Measurements from ENCODE around the gene DPY30.

The DPY30 gene

DNA sequence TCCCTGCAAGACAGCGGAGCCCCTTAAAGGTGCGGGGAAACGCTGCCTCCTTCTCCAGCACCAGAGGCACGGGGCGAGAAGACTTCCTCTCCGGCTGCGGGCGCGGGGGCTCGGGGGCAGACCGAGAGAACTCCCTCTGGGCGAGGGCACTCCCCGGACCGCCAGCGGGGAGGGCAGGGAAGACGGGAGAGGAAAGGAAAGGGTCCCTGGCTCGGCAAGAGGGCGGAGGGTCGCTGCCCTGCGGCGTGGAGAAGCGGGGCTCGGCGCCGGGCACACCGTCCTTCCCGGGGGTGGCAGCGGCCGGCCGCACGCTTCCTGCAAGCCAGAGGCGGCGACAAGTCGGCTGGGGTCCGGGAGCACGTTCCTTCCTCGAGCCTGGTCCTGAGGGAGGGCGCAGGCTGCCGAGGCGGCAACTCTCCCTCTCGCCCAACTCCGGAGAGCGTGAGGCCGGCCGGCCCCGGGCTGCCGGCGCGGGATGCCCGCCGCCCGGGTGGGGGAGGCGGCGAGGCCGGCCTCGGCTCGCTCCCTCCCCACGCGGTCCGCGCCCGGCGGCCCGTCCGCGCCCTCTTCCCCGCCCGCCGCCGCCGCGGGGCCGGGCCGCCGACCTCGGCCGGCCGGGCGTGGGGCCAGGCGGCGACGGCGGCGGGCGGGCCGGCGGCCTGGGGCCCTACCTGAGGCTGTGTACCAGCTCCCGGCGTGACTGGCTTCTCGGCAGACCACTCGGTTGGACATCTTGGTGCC lies 29.9 kb downstream of the DPY30 start:
- peak; percentile 15 to 39 (median 21) for DNase-seq

DNA sequence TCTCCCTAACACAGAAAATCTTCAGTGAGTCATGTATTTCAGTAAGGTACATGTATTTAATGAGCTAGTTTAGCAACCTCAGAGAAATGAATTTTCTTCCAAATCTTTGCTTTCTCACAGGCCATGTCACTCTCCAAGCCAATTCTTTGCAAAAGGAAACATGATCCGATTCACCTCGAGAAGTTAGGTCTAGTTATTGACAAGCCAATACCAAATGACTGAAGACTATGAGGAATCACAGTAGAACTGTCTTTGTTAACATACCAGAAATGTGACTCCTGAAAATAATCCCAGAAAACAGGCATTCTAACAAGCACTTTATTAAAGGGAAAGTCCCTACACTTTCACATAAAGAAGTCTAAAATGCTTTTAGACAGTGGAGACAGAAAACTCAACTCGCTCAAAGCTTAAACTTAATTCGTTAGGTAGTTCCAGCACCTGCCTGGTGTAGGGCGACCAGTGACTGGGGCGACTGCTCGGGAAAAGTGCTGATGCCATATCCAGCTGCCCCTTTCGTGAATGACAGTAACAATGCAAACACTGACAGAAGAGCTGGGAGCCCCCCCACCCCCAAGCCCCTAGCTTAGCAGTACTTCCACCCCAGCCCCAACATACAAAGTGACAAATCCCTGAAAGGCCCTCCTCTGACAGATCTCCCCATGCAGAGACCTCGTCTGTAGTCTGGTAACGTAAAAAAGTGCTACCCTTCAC lies 30.6 kb downstream of the DPY30 start:
- peak in 1 of 5 donors; percentile 14 for DNase-seq

DNA sequence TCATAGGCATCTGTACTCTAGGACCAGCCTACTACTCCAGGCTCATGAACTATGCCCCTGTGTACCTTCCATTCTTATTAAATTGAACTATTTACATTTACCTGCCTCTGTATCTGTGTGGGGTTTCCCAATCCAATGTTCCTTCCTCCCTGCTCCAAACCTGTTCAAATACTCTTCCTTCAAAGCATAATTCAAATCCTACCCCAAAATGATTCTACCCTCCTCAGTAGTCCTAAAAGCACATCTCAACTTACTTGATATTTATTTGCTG lies 32.5 kb downstream of the DPY30 start:
- DNase-seq, result no peak

DNA sequence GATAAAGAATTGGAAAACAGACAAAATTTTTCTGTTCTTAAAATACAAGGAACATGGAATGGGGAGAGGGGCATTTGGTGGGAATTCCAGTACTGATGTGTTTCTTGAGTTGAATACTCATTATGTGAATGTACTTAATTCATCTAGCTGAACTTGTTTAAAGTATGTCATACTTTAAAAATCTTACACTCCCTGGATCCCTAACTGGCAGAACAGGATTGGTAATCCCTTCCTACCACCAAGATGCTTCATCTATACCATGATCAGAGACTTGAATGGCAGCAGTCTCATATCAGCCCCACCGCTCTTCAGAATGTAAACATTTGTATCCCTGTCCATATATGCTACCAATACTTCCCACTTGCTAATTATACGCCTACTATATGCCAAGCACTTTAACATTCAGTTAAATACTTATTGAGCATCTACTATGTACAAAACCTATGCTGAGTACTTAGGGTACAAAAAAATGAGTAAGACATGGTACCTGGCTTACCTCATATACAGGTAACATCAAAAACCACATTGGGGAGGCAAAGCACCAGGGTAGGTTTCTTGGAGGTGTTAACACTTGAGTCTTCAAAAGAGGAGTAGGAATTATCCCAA lies 34.1 kb downstream of the DPY30 start:
- no peak for DNase-seq

DNA sequence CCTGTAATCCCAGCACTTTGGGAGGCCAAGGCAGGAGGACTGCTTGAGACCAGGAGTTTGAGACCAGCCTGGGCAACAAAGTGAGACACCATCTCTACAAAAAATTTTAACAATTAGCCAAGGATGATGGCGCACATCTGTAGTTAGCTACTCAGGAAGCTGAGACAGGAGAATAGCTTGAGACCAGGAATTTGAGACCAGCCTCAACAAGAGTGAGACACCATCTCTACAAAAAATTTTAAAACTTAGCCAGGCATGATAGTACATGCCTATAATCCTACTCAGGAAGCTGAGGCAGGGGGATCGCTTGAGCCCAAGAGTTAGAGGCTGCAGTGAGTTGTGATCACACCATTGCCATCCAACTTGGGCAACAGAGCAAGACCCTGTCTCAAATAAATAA lies 35.8 kb downstream of the DPY30 start:
- no peak for DNase-seq

DNA sequence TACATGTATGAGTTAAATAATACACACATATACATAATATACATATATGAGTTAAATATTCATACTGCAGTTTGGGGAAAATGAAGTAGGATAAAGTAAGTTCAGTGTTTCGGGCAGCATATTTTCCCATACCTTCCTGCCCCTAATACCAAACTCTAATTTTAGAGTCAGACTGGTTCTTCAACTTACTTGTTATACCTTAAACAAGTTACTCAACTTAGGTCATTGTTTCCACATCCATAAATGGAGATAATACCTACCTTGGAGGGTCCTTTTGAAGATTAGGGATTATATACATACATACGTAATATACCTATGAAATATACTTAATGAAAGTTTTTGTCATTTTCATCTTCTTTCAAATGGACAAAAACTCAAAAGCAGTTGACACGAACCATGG lies 37.2 kb downstream of the DPY30 start:
- DNase-seq, result no peak

DNA sequence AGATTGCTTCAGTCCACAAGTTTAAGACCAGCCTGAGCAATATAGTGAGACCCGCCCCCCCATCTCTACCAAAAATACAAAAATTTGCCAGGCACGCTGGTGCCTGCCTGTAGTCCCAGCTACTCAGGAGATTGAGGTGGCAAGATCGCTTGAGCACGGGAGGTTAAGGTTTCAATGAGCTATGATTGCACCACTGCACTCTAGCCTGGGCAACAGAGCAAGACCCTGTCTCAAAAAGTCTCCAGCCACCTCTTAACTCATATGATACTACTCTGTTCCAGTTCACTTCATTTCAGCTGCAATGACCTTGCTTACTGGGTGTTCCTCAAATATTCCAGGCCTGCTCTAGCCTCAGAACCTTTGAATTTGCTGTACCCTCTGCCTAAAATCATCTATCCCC lies 40.2 kb downstream of the DPY30 start:
- no peak for DNase-seq

DNA sequence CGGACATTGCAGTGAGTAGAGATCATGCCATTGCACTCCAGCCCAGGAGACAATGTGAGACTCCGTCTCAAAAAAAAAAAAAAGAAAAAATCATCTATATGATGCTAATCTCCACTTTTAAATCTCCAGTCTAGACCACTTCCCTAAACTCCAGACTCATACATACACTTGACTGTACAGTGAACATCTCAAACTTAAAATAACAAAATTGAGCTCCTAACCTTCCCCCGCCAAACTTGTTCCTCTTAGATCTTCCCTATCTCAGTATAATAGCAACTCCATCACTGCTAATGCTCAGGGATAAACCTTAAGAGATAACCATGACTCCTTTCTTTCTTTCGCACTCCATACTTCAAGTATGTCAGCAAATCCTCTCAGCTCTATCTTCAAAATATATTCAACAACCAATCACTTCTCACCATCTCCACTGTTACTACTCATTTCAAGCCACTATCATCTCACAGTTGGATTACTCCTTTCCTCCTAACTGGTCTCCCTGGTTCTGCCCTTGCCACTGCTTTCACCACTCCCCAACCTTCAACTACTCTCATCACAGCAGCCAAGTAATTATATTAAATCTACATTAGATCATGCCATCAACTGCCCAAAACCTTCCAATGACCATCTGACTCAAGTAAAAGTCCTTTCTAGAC lies 40.7 kb downstream of the DPY30 start:
- no peak for DNase-seq

DNA sequence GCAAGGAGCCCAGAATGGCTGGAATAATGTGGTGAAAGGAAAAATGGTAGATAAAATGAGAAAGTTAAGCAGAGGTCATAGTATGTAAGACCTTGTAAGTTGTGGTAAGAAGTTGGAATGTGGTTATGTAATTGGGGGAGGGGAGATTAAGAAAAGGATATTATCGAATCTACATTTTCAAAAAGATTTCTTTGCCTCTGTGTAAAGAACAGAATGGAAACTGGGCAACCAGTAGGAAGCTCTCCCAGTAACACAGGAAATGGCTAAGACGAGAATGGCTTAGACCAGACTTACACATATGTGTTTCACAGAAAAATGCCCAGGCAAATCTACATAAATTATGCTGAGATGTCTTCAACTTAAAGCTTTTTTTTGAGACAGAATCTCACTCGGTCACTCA lies 42.0 kb downstream of the DPY30 start:
- peak in 1 of 5 donors; percentile 23 for DNase-seq

DNA sequence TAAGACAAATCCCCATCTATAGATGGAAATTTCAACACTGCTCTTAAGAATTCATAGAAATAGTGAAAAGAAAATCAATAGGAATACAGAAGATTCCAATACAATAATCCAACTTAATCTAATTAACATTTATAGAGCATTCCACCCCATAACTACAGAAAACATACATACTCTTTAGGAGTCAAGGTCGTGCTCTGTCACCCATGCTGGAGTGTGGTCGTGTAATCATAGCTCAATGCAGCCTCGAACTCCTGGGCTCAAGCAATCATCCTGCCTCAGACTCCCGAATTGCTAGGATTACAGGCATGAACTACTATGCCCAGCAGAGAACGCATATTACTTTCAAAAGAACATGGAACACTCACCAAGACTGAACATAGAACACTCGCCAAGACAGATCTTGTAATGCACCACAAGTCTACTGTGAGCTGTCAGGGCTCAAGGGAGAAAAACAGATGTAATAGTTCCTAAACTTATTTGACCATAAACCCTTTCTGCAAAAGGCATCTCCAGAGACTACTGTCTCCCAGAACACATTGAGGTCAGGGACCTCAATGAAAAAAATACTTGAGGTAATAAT lies 42.9 kb downstream of the DPY30 start:
- DNase-seq, result no peak

DNA sequence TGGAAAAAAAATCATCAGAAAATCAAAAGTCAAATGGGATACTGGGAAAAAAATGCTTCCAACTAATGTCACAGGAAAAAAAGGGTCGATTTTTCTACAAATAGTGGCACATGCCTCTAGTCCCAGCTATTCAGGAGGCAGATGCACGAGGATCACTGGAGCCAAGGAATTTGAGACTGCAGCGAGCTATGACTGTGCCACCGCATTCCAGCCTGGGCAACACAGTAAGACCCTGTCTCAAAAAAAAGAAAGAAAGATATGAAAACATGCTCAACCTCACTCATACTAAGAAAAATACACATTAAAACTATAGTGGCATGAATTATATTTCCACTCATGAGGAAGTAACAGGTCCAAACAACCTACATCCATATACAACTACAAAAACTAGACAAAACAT lies 46.7 kb downstream of the DPY30 start:
- DNase-seq, result no peak

DNA sequence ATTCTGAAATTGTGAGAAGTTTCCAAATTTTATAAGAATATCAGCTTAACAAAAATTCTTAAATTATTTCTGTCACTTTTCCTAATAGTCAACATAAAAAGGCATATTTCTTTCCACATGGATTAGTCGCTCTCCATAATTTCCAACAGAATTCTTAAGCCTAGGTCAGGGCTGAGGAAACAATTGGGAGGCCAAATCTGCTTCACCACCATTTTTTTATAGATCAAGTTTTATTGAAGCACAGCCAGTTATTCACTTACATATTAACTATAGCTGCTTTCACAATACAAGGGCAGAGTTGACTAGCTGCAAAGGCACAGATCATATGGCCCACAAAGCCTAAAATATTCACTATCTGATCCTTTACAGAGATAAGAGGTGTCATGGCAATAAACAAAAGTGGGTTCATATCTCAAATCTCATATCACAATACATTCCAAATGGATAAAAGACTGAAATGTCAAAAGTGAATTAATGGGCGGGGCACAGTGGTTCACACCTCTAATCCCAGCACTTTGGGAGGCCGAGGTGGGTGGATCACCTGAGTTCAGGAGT lies 47.5 kb downstream of the DPY30 start:
- DNase-seq, result no peak

DNA sequence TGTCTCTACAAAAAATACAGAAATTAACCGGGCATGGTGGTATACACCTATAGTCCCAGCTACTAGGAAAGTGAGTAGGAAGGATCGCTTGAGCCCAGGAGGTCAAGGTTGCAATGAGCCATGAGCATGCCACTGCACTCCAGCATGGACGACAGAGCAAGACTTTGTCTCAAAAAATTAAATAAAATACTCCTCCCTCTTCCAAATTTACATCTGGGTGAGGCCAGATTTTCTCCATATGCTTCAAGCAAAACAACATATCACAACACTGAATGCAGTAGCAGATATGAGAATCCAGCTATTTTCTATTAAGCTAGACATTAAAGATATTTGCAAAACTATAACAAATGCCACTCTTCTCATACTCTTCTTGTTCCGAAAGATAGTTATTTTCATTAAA lies 49.7 kb downstream of the DPY30 start:
- DNase-seq, result no peak

DNA sequence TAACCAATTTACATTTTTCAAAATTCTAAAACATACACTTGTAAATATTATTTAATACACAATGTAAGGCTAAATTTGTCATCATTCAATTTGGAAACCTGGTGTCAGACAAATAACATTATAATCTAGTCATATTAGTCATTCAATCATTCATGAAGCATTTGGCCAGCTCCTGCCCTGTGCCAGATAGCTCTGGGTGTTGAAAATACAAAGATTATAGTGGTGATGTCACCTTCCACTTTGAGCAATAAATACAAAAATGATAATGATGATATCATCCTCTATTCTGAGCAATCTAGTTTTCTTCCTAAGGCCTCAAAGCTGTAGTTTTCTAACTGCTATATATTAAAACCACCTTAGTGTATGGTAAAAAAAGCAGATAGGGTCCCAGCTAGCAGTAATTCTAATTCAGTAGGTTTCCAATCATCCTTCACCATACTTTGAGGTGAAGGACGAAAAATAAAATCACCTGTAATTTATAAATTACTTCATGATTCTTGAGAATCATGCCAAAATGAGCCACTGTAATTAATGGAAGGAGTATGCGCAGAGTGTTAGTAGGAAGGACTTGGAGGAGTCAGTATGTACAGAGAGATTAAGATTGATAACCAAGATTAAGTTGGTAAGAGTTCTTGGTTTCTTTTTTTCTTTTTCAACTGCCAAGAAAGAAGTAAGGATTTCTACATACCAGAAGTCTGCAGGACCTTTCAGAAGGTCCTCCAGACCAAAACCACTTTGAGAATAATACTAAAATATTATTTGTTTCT lies 52.0 kb downstream of the DPY30 start:
- DNase-seq, result no peak

DNA sequence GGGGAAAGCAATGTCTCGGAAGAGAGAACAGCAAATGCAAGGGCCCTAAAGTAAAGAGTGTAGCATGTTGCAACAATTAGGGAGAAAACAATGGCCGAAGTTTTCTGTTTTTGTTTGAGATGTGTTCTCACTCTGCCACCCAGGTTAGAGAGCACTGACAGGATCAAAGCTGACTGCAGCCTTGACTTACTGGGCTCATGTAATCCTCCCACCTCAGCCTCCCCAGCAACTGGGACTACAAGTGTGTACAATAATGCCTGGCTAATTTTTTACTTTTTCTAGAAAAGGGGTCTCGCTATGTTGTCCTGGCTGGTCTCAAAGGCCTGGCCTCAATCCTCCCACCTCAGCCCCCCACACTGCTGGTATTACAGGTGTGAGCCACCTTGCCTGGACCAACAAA lies 52.7 kb downstream of the DPY30 start:
- no peak for DNase-seq

DNA sequence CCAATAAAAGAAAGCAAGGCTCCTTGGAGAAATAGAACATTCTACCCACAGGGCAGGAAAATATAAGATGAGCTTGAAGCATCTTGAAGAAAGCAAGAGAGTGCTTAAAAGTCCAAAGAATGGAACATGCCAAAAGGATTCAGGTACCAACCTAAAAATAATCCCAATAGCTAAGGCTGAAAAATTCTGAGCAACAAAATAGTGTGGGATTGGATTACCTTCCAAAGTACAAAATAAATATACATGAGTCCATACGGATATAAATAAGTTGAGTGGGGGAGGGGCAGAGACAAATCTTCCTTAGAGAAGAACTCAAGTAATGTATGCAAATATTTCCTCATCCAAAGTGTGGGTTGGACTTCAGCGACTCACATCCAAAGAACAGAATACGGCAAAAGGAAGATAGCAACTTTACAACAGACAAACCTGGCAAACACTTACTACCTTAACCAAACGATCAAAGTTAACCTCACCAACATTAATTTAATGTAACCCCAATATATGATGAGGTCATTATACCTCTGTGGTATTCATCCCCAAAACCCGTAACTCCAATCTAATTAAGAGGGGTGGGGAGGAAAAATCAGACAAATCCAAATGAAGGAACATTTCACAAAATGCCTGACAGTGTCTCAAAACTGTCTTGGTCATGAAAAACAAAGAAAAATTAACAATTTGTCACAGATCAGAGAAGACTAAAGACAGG lies 55.7 kb downstream of the DPY30 start:
- no peak for DNase-seq

DNA sequence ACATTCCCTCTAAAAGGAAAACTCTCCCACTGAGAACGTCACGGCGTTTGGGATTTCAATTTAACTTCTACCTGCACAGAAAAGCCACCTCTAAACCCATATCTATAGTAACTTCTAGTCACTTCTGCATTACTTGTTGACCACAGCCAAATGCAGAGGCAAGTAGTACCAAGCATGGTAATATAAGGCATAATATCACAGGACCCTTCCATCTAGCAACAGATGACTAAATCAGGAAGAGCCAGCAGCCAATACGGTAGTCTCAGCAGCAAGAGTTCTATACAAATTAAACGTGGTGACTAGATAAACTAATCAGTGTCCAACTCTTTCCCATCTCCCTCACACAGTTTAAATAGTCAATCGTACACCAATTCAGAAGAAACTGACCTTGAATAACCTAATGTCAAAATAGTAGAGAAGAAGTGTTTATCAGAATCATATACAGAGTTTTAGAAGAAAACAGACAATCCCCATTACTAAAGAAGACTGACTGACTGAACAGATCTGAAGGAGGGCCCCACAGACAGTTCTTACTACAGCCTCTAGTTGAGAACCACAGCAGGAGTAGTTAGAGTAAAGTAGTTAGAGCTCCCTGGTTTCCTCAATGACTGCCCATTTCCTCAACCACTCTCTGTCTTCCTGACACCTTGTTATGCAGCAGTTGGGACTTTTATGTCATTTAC lies 58.8 kb downstream of the DPY30 start:
- DNase-seq, result no peak

DNA sequence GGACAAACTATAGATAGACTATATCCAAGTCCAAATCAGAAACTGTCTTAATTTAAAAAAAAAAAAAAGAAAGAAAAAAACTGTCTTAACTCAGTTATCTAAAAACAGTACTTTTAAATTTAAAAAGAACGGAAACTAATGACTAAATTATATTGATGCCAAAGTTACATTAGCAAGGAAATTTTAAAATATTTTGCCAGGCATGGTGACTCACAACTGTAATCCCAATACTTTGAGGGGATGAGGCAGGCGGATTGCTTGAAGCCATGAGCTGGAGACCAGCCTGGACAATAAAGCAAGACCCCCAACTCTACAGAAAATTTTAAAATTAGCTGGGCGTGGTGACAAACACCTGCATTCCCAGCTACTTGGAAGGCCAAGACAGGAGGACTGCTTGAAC lies 59.6 kb downstream of the DPY30 start:
- DNase-seq, result no peak

DNA sequence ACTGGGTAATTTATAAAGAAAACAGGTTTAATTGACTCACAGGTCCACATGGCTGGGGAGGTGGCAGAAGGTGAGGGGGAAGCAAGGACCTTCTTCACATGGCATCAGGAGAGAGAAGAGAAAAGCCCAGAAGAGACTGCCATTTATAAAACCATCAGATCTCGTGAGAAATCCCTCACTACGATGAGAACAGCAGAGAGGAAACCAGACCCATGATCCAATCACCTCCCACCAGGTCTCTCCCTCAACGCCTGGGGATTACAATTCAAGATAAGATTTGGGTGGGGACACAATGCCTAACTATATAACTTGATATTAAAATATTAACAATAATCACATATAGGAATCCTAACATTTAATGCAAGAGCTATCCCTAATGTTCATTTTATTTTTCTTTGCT lies 60.6 kb downstream of the DPY30 start:
- DNase-seq, result no peak

DNA sequence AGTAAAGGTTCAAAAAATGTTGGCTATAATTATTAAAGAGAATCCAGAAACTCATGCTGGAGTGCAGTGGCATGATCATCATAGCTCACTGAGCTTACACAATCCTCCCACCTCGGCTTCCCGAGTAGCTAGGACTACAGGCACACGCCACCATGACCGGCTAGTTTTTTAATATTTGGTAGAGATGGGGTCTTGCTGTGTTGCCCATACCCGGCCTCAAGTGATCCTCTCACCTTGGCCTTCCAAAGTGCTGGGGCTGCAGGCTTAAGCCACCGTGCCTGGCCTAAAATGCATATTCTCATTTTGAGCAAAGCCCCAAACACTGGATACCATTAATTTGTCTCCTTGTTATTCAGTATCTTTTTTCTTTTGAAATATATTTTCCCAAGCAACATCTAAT lies 61.2 kb downstream of the DPY30 start:
- no peak for DNase-seq
